ENCODE data around the gene PAN2.
A peak's percentile ranks its signal among the peaks of the same experiment; 100 is the strongest.
"Not testable (repeated sequence)": the region's sequence is repeated elsewhere in the genome, so short reads cannot be mapped to it uniquely, and the experiment has no call there.

The PAN2 gene

DNA sequence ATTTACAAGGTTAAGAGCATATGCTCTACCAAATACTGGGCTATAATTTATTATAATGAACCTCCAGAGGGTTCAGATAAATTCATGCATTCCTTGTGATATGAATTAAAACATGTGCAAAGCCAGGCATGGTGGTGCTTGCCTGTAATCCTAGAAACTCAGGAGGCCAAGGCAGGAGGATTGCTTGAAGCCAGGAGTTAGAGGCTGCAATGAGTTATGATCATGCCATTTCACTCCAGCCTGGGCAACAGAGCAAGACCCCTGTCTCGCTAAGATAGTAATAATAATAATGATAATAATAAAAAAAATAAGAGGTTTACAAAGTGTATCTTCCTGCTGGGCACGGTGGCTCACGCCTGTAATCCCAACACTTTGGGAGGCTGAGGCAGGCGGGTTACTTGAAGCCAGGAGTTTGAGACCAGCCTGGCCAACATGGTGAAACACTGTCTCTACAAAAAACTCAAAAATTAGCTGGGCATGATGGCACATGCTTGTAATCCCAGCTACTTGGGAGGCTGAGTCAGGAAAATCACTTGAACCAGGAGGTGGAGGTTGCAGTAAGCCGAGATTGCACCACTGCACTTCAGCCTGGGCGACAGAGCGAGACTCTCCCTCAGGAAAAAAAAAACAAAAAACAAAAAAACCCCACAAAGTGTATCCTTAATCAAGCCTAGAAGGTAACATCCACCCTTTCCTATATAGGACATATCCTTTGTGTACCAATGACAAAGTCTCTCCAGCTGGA is 26.4 kb downstream of the PAN2 start:
- no peaks in the 10 kb centered on the region for H3K9me3 Mint-ChIP-seq
- peaks cover under 1% of the 10 kb centered on the region for H3K4me1 Mint-ChIP-seq (ENCODE audit: low read depth)
- peaks cover 42% of the 10 kb centered on the region for H3K36me3 Mint-ChIP-seq (ENCODE audit: low read depth)
- no peak overlapping the region for H3K27ac Mint-ChIP-seq
- H3K27me3 Mint-ChIP-seq, result no peaks in the 10 kb centered on the region
- no peak overlapping the region for H3K4me3 Mint-ChIP-seq

DNA sequence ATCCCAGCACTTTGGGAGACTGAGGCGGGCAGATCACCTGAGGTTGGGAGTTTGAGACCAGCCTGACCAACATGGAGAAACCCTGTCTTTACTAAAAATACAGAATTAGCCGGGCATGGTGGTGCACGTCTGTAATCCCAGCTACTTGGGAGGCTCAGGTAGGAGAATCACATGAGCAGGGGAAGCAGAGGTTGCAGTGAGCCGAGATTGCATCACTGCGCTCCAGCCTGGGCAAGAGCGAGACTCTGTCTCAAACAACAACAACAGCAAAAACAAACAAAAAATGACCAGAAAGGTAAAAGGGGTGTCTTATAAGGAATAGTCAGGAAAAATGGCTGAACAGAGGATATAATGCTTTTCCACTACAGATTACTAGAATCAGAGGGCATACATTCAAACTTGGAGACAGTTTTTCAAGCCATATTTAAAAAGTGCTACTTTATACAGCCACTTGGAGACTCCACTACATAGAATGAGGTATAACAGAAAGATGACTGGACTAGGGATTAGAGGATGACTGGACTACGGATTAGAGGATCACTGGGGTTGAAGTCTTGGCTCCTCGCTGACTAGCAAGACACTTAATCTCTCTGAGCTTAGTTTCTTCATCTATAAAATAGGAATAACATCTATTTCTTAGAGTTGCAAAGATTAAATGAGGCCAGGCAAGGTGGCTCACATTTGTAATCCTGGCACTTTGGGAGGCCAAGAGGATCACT is 28.8 kb downstream of the PAN2 start:
- Mint-ChIP-seq H3K27me3 (no peaks in the 10 kb centered on the region), H3K9me3 (no peaks in the 10 kb centered on the region), H3K27ac (no peak overlapping the region), H3K4me1 (ENCODE audit: low read depth) (peaks cover 21% of the 10 kb centered on the region), H3K36me3 (ENCODE audit: low read depth) (peaks cover 32% of the 10 kb centered on the region), H3K4me3 (no peak overlapping the region)

DNA sequence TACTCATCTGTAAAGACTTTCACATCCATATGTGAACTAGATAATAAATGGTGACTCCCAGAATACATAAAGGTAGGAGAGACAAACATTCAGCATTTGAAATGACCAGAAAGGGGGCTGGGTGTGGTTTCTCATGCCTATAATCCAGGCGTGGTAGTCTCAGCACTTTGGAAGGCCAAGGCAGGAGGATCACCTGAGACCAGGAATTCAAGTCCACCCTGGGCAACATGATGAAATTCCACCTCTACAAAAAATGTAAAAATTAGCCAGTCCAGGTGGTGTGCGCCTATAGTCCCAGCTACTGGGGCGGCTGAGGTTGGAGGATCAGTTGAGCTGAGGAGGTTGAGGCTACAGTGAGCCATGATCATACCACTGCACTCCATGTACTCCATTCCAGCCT is 29.5 kb downstream of the PAN2 start:
- peaks cover 32% of the 10 kb centered on the region for H3K36me3 Mint-ChIP-seq (ENCODE audit: low read depth)
- H3K27ac Mint-ChIP-seq, result no peak overlapping the region
- no peaks in the 10 kb centered on the region for H3K9me3 Mint-ChIP-seq
- H3K4me1 Mint-ChIP-seq (ENCODE audit: low read depth), result peaks cover 22% of the 10 kb centered on the region
- no peak overlapping the region for H3K4me3 Mint-ChIP-seq
- no peaks in the 10 kb centered on the region for H3K27me3 Mint-ChIP-seq

DNA sequence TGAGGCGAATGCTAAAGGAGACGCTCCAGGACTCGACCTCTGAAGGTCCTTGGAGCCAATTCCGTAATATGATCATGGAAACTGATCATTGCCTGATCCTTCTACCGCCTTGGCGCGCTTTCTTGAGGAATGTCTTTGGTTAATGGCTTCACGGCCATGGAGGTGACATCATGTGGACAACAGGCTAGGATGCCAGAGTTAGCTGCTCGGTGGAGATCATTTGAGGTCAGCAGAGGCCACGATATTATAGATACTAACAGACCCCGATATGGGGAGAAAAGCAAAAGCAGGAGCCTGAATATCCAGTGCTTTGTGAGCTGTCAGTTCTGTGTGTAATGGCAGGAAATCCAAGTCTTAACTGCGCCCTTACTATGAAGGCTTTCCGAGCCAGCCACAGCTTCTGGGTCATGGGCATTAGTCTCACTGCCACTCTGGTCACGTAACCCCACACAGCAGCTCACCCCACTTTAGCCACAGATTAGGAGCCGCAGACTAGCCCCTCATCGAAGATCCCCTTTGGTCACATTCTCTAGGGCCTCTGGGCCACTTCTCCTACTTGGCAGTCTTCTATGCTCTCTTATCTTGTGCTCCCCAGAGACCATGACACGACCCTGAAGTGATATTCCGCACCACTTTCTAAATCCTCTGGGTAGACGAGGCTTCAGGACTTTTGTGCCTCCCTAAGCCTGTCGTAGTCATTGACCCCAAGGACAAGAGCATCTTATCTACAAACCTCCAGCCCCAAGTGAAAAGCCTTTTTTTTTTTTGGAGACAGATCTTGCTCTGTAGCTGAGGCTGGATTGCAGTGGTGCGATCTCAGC is 32.9 kb downstream of the PAN2 start:
- Mint-ChIP-seq H3K4me1 (ENCODE audit: low read depth) (peaks cover 56% of the 10 kb centered on the region), H3K9me3 (no peaks in the 10 kb centered on the region), H3K4me3 (peak overlapping the region; percentile 99)

DNA sequence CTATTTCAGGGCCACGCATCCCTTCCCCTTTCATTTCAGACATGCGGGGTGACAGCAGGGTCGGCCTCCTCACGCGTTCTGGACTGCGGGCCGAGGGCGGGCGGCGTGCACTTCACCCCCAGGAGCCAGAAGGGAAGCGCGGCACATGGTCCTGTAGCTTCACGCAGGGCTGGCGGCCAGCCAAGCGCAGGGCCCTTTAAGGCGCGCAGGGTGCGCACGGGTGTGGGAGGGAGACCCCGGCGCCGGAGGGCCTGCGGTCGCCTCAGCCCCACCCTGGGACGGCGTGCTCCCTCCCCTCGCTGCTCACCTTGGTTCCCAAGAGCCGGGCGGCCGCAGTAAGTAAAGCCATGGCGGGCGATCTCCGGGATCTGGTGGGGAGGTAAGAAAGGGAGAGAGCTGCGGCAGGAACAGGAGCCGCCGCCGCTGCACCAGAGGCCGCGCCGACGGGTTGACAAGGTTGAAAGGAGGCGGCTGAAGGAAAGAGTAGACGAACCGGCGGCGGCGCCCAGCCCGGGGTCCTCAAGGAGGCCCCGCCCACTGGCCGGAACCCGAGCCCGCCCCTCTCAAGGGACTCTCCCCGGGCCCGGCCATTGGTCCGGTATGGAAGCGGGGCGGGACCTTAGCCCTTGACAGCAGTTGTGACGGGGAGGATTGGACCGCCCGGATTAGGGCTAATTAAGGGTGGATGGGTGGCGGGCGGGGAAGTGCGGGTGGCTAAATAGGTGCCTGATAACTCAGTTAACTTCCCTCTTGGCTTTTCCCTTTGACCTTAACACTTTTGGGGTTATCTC is 33.8 kb downstream of the PAN2 start, which contains the start of gene CS:
CS (minus strand) TSS at position 478 of the 791 bp plus-strand sequence; CDS start at position 349, 129 bp downstream.
- H3K27me3 Mint-ChIP-seq, result no peaks in the 10 kb centered on the region
- no peaks in the 10 kb centered on the region for H3K9me3 Mint-ChIP-seq
- H3K4me1 Mint-ChIP-seq (ENCODE audit: low read depth), result peaks cover 56% of the 10 kb centered on the region
- peak within 1 kb of the TSS; percentile 97 for H3K27ac Mint-ChIP-seq
- peaks cover 44% of the 10 kb centered on the region for H3K36me3 Mint-ChIP-seq (ENCODE audit: low read depth)
- H3K4me3 Mint-ChIP-seq, result peak within 1 kb of the TSS; percentile 99

More for the DNA sequence above, 32.9 kb downstream of the PAN2 start:
- H3K27ac Mint-ChIP-seq, result peak overlapping the region; percentile 97
- H3K27me3 Mint-ChIP-seq, result no peaks in the 10 kb centered on the region
- peaks cover 48% of the 10 kb centered on the region for H3K36me3 Mint-ChIP-seq (ENCODE audit: low read depth)

DNA sequence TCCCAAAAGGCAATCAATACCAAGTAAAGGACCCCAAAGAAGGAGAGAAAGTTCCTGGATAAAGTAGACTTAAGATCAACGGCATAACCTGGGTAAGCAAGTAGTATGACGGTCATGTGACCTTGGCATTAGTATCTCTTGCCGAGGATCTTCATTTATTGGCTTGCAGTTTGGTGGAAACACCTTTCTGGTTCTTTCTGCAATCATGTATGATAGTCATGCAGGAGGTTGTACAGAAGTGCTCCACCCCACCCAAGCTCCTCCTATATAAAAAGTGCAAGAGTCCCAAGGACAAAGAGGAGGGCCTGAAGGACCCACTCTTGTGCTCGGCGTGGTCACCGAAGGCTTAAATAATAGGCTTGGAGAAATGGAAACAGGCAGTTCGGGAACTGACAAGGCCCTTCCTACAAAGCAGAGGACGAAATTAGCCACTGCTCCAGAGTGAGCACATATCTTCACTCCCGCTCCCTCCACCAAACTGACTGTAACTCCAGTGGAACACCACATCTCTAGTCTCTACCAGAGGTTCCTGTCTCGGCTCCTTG is 34.4 kb downstream of the PAN2 start:
- peak overlapping the region; percentile 97 for H3K27ac Mint-ChIP-seq
- peaks cover 42% of the 10 kb centered on the region for H3K36me3 Mint-ChIP-seq (ENCODE audit: low read depth)
- no peaks in the 10 kb centered on the region for H3K9me3 Mint-ChIP-seq
- H3K4me1 Mint-ChIP-seq (ENCODE audit: low read depth), result peaks cover 56% of the 10 kb centered on the region
- no peaks in the 10 kb centered on the region for H3K27me3 Mint-ChIP-seq
- H3K4me3 Mint-ChIP-seq, result peak overlapping the region; percentile 99

DNA sequence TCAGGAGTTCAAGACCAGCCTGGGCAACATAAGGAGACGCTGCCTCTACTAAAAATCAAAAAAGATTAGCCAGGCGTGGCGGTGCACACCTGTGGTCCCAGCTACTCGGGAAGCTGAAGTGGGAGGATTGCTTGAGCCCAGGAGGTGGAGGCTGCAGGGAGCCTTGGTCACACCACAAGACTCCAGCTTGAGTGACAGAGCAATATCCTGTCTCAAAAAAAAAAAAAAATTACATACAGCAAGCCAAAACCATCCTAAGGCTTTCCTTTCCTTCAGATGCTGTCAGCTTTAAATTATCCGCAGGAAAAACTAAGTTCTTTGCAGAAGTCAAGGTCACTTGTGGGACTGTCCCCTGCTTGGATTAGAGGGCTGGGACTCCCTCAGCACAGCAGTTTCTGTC is 35.0 kb downstream of the PAN2 start:
- H3K9me3 Mint-ChIP-seq, result no peaks in the 10 kb centered on the region
- H3K4me1 Mint-ChIP-seq (ENCODE audit: low read depth), result peaks cover 59% of the 10 kb centered on the region
- peak overlapping the region; percentile 97 for H3K27ac Mint-ChIP-seq
- H3K4me3 Mint-ChIP-seq, result peak overlapping the region; percentile 99
- no peaks in the 10 kb centered on the region for H3K27me3 Mint-ChIP-seq
- peaks cover 41% of the 10 kb centered on the region for H3K36me3 Mint-ChIP-seq (ENCODE audit: low read depth)

DNA sequence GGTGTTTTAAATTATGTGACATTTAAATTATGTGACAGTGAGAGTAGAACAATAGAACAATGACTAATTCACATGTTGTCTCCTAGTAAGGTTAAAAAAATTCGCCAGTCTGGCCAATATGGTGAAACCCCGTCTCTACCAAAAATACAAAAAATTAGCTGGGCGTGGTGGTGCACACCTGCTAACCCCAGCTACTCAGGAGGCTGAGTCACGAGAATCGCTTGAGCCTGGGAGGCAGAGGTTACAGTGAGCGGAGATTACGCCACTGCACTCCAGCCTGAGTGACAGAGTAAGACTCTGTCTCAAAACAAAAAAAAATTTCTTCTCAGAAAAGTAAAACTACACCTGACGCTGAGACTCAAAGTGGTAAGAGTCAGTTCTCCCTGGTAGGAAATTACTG is 36.4 kb downstream of the PAN2 start:
- Mint-ChIP-seq H3K27me3 (no peaks in the 10 kb centered on the region), H3K4me3 (peak overlapping the region; percentile 37), H3K36me3 (ENCODE audit: low read depth) (peaks cover 48% of the 10 kb centered on the region), H3K9me3 (no peaks in the 10 kb centered on the region), H3K27ac (peak overlapping the region; percentile 58), H3K4me1 (ENCODE audit: low read depth) (peaks cover 66% of the 10 kb centered on the region)

DNA sequence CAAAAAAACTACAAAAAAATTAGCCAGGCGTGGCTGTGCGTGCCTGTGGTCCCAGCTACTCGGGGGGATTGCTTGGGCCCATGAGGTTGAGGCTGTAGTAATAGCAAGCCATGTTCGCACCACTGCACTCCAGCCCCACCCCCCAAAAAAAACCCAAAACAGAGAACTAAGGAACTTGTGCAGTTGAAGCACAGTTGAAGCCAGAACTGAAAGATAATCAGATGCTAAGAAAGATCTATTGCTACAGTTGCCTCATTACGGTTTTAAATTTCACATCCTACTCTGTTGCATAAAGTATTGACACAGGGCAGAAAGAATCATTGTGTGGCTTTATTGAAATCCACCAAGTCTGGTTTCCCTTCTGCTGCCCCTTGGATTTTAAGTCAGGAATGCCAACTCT is 37.5 kb downstream of the PAN2 start:
- Mint-ChIP-seq H3K4me1 (ENCODE audit: low read depth) (peaks cover 66% of the 10 kb centered on the region), H3K9me3 (no peaks in the 10 kb centered on the region), H3K36me3 (ENCODE audit: low read depth) (peaks cover 50% of the 10 kb centered on the region), H3K27me3 (no peaks in the 10 kb centered on the region), H3K4me3 (peak overlapping the region; percentile 6), H3K27ac (no peak overlapping the region)

DNA sequence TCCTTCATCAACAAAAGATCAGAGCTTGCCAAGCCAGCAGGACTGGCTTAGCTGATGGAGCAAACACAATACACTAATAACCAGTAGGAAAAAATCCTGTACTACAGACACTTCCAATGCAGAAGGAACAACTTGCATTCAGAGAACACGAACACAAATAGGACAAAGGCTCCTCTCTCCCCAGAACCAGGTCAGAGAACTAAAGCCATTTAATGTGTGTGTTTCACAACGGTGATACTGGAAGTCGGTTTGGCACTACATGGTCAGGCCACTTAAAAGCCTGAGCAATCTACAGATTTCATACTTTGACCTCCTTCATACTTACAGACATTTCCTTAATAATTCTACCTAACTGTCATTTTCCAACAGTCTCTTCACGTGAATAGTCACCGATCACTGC is 40.0 kb downstream of the PAN2 start:
- H3K4me1 Mint-ChIP-seq (ENCODE audit: low read depth), result peaks cover 60% of the 10 kb centered on the region
- H3K27ac Mint-ChIP-seq, result peak overlapping the region; percentile 77
- H3K36me3 Mint-ChIP-seq (ENCODE audit: low read depth), result peaks cover 59% of the 10 kb centered on the region
- no peaks in the 10 kb centered on the region for H3K27me3 Mint-ChIP-seq
- H3K4me3 Mint-ChIP-seq, result no peak overlapping the region
- H3K9me3 Mint-ChIP-seq, result no peaks in the 10 kb centered on the region

DNA sequence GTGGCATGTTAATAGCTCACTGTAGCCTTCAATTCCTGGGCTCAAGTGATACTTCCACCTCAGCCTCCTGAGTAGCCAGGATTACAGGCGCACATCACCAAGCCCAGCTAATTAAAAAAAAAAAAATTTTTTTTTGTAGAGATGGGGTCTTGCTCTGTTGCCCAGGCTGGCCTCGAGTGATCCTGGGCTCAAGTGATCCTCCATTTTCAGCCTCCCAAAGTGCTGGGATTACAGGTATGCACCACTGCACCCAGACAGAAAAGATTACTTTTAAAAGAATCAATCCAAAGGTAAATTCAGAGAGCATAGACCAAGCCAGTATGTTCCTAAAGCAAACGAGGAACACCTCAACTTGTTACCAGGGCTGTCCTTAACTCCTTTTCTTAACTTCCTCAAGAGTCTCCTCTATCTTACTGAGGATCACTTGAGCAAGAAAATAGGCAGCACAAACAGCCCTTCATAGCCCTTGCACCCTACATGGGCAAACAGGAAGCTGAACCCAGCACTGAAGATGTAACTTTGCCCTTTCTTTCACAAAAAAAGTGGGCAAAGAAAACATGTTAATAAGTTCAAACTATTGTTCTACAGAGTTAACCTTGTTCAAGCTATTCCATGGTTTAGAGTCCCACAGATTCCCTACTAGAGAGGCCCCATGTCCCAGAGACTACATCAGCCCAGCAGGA is 45.0 kb downstream of the PAN2 start:
- no peaks in the 10 kb centered on the region for H3K9me3 Mint-ChIP-seq
- H3K4me3 Mint-ChIP-seq, result no peak overlapping the region
- no peaks in the 10 kb centered on the region for H3K27me3 Mint-ChIP-seq
- H3K27ac Mint-ChIP-seq, result no peak overlapping the region
- H3K4me1 Mint-ChIP-seq (ENCODE audit: low read depth), result peaks cover 31% of the 10 kb centered on the region
- peaks cover 51% of the 10 kb centered on the region for H3K36me3 Mint-ChIP-seq (ENCODE audit: low read depth)

DNA sequence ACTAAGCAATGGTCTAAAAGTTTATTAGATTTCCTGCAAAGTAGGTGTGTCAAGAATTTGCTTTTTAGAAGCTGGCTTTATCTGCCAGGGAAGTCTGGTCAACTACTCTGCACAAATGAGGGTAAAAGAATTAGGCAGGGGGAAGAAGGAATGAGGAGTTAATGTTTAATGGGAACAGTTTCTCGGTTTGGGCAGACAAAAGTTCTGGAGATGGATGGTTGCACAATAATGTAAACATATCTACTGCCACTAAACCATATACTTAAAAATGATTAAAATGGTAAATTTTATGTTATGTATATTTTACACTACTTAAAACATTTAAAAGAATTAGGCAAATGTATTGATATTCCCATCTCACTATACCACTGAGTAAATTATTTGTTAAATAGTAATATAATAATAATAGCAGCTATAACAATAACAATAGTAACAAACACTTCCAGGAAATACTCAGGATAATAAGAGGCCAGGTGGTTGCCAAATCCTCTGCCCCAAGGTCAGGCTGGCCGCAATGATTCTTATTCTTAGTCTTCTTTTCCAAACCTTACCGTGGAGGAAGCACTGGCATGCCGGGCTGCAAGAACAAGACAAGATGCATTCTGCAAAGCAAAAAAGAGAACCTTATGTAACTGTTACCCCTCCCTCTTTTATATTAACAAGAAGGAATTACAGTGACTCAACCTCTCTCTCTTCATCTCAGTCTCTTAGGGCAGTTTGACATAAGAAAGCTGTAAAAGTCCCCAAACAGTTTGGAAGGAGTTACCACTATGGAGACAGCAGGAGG is 47.6 kb downstream of the PAN2 start:
- Mint-ChIP-seq H3K4me1 (ENCODE audit: low read depth) (peaks cover 12% of the 10 kb centered on the region), H3K27me3 (no peaks in the 10 kb centered on the region), H3K4me3 (no peak overlapping the region), H3K27ac (no peak overlapping the region), H3K36me3 (ENCODE audit: low read depth) (peaks cover 62% of the 10 kb centered on the region), H3K9me3 (no peaks in the 10 kb centered on the region)

DNA sequence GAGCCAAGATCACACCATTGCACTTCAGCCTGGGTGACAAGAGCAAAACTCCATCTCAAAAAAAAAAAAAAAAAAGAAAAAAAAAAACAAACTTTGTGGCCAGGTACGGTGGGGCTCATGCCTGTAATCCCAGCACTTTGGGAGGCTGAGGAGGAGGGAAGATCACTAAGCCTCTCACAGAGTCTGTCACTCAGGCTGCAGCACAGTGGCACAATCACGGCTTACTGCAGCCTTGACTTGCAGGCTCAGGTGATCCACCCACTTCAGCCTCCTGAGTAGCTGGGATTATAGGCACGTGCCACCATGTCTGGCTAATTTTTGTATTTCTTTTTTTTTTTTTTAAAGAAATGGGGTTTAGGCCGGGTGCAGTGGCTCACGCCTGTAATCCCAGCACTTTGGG is 49.5 kb downstream of the PAN2 start:
- not testable (repeated sequence) for H3K4me3 Mint-ChIP-seq; H3K27me3 Mint-ChIP-seq; H3K4me1 Mint-ChIP-seq (ENCODE audit: low read depth); H3K27ac Mint-ChIP-seq; H3K9me3 Mint-ChIP-seq
- peaks cover 54% of the 10 kb centered on the region for H3K36me3 Mint-ChIP-seq (ENCODE audit: low read depth)
